Measurements from ENCODE around the gene FAM118B.
"Not testable (repeated sequence)": the region's sequence is repeated elsewhere in the genome, so short reads cannot be mapped to it uniquely, and the experiment has no call there.

Gene FAM118B

GRCh38 chr11:126277780-126278179 lies 66.2 kb downstream of the FAM118B start:
- DNase-seq: no peak

- no peak for DNase-seq
Observed at GRCh38 chr11:126279191-126279590, 67.6 kb downstream of the FAM118B start.

GRCh38 chr11:126280595-126280994 lies 69.0 kb downstream of the FAM118B start:
- peak in 1 of 2 donors; percentile 29 for DNase-seq

- no peak for DNase-seq
Observed at GRCh38 chr11:126281245-126281644, 69.7 kb downstream of the FAM118B start.

GRCh38 chr11:126281666-126282175 lies 70.1 kb downstream of the FAM118B start:
- DNase-seq: no peak

- DNase-seq: peak in 1 of 2 donors; percentile 18
Observed at GRCh38 chr11:126282361-126282735, 70.8 kb downstream of the FAM118B start.

GRCh38 chr11:126282736-126283591 lies 71.4 kb downstream of the FAM118B start, which contains the start of gene TIRAP:
Gene TIRAP (plus strand): TSS chr11:126283093. CDS start chr11:126290895, 7,802 bp downstream.
- peak; percentile 54 to 64 for DNase-seq

- peak; percentile 71 to 81 for DNase-seq
Observed at GRCh38 chr11:126284829-126285228, 73.2 kb downstream of the FAM118B start.

GRCh38 chr11:126288237-126288636 lies 76.7 kb downstream of the FAM118B start:
- DNase-seq: no peak

GRCh38 chr11:126290887-126291286 lies 79.3 kb downstream of the FAM118B start:
- no peak for DNase-seq

- DNase-seq: no peak
Observed at GRCh38 chr11:126293726-126294125, 82.1 kb downstream of the FAM118B start.

GRCh38 chr11:126297004-126297403 lies 85.4 kb downstream of the FAM118B start:
- no peak for DNase-seq

GRCh38 chr11:126303623-126304456 lies 92.3 kb downstream of the FAM118B start, which contains the start of gene DCPS:
Gene DCPS (plus strand): TSS chr11:126304060. CDS start chr11:126304081, 21 bp downstream.
- DNase-seq: peak; percentile 88

- no peak for DNase-seq
Observed at GRCh38 chr11:126304457-126305075, 93.0 kb downstream of the FAM118B start.

- DNase-seq: no peak
Observed at GRCh38 chr11:126305699-126306098, 94.1 kb downstream of the FAM118B start.

- DNase-seq: no peak
Observed at GRCh38 chr11:126307706-126308105, 96.1 kb downstream of the FAM118B start.

GRCh38 chr11:126308271-126308671 lies 96.7 kb downstream of the FAM118B start:
- no peak for DNase-seq

- DNase-seq: not testable (repeated sequence)
Observed at GRCh38 chr11:126308771-126309170, 97.2 kb downstream of the FAM118B start.

GRCh38 chr11:126310200-126310991 lies 98.8 kb downstream of the FAM118B start:
- peak; percentile 58 to 61 for DNase-seq

GRCh38 chr11:126310992-126311310 lies 99.4 kb downstream of the FAM118B start:
- DNase-seq: no peak

- no peak for DNase-seq
Observed at GRCh38 chr11:126311401-126312291, 100.1 kb downstream of the FAM118B start.
